Measurements from ENCODE around the gene CDIP1.

Gene CDIP1

DNA sequence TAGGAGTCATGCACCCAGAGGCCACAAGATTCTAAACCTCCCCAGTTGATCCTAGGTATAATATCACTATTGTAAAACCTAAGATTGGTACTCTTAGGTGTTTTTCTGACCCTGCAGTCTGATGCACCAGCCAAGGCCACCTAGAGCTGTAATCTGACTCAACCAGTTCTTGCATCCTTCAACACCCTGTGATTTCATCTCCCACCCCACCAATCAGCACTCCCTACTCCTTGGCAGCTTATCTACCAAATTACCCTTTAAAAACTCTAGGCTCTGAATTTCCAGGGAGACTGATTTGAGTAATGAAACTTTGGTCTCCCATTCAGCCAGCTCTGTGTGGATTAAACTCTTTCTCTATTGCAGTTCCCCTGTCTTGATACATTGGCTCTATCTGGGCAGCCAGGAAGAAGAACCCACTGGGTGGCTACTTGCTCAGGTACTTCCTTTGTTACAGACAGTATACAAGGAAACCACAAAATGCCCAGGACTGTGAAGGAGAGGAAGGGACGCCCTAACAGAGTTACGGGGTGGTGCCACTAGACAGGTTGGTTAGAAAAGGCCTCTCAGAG, 1.2 kb upstream of the CDIP1 start:
- no peak for TF ChIP-seq FOXP2 (optimal IDR thresholded peaks at IDR 0.05; ENCODE audit: borderline replicate concordance, extremely low read depth, extremely low read length, insufficient read depth)
- no peak for TF ChIP-seq POLR2AphosphoS5 (IDR thresholded peaks at IDR 0.05; ENCODE audit: low read depth, low read length)
- TF ChIP-seq TAF1 (IDR thresholded peaks at IDR 0.05; ENCODE audit: borderline replicate concordance, insufficient read depth, low read length): no peak
- TF ChIP-seq, protein P1, sequence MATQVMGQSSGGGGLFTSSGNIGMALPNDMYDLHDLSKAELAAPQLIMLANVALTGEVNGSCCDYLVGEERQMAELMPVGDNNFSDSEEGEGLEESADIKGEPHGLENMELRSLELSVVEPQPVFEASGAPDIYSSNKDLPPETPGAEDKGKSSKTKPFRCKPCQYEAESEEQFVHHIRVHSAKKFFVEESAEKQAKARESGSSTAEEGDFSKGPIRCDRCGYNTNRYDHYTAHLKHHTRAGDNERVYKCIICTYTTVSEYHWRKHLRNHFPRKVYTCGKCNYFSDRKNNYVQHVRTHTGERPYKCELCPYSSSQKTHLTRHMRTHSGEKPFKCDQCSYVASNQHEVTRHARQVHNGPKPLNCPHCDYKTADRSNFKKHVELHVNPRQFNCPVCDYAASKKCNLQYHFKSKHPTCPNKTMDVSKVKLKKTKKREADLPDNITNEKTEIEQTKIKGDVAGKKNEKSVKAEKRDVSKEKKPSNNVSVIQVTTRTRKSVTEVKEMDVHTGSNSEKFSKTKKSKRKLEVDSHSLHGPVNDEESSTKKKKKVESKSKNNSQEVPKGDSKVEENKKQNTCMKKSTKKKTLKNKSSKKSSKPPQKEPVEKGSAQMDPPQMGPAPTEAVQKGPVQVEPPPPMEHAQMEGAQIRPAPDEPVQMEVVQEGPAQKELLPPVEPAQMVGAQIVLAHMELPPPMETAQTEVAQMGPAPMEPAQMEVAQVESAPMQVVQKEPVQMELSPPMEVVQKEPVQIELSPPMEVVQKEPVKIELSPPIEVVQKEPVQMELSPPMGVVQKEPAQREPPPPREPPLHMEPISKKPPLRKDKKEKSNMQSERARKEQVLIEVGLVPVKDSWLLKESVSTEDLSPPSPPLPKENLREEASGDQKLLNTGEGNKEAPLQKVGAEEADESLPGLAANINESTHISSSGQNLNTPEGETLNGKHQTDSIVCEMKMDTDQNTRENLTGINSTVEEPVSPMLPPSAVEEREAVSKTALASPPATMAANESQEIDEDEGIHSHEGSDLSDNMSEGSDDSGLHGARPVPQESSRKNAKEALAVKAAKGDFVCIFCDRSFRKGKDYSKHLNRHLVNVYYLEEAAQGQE (IDR thresholded peaks at IDR 0.05; ENCODE audit: insufficient read depth in 1 of 2, low read depth in 2 of 2, low read length in 2 of 2): no peak
- TF ChIP-seq SIN3A (IDR thresholded peaks at IDR 0.05; ENCODE audit: borderline replicate concordance, insufficient read depth, low read length): no peak

DNA sequence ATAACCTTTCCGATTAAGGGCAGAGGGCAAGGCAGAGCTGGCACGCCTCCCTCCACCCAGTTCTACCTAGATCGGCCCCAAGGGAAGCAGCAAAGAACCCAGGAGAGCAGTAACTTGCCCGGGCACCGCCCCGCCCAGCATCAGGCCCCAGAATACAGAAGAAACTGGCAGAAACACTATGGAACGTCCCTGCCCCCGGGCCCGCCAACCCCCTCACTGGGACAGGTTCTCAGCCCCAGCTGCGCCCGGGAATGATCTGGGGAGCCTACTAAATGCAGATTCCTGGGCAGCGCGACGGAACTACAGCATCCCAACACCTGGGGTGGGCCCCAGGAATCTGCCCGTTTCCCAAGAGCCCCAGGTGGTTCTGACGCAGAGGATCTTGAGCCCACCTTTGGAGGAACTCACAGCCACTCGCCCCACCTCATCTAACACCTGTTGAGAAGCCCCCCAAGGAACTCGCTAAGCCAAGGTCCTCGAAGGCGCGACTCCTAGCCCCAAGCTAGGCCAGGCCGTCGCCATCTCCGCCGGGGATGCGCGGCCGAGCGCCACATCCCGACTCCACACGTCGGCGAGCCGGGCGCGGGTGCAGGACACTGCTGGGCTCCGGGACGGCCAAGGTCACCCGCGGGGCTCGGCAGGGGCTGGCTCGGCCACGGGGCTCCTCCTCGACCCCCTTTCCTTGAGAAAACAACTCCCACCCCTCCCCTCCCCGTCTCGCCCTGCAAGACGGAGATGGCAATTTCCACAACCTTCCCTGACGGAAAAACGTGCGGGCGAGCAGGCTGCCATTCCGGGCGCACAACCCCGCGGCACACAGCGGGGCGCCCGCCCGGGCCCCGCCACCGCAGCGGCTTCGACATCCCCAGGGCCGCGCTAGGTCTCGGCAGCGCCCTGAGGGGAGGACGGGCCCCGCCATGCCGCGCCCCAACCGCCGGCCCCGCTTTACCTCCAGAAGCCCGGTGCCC, 913 bp downstream of the CDIP1 start:
- no peak for TF ChIP-seq SIN3A (IDR thresholded peaks at IDR 0.05; ENCODE audit: borderline replicate concordance, insufficient read depth, low read length)
- TF ChIP-seq FOXP2 (optimal IDR thresholded peaks at IDR 0.05; ENCODE audit: borderline replicate concordance, extremely low read depth, extremely low read length, insufficient read depth): no peak
- TF ChIP-seq POLR2AphosphoS5 (IDR thresholded peaks at IDR 0.05; ENCODE audit: low read depth, low read length): no peak
- TF ChIP-seq TAF1 (IDR thresholded peaks at IDR 0.05; ENCODE audit: borderline replicate concordance, insufficient read depth, low read length): no peak
- TF ChIP-seq, protein P1 (IDR thresholded peaks at IDR 0.05; ENCODE audit: insufficient read depth in 1 of 2, low read depth in 2 of 2, low read length in 2 of 2): no peak

DNA sequence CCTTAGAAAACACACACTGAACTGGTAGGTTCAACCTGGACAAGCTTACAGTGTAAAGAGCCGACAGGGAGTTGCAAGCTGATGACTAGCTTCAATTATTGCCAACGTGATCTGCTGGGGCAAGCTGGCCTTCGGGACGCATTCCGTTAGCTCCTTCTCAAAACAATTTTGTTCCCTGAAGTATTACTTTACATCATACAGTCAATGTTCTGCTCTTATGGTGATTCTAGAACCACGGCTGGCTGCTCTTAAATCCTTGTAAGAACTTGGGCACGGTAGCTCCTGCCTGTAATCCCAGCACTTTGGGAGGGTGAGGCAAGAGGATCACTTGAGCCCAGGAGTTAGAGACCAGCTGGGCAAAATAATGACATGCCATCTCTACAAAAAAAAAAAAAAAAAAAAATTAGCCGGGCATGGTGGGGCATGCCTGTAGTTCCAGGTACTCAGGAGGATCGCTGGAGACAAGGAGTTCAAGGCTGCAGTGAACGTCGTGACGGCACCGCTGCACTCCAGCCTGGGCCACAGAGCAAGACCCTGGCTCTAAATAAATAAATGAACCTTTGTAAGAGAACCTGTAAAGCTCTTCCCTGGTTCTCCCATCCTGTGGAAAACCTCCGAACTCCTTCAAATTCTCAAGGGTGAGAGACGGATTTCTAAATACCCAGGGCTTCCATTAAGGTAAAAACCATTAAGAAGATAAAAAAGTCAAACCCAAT, 2.0 kb downstream of the CDIP1 start:
- TF ChIP-seq, protein P1 (IDR thresholded peaks at IDR 0.05; ENCODE audit: insufficient read depth in 1 of 2, low read depth in 2 of 2, low read length in 2 of 2): no peak
- TF ChIP-seq SIN3A (IDR thresholded peaks at IDR 0.05; ENCODE audit: borderline replicate concordance, insufficient read depth, low read length) (no peak), TAF1 (IDR thresholded peaks at IDR 0.05; ENCODE audit: borderline replicate concordance, insufficient read depth, low read length) (no peak), POLR2AphosphoS5 (IDR thresholded peaks at IDR 0.05; ENCODE audit: low read depth, low read length) (no peak), FOXP2 (optimal IDR thresholded peaks at IDR 0.05; ENCODE audit: borderline replicate concordance, extremely low read depth, extremely low read length, insufficient read depth) (no peak)

DNA sequence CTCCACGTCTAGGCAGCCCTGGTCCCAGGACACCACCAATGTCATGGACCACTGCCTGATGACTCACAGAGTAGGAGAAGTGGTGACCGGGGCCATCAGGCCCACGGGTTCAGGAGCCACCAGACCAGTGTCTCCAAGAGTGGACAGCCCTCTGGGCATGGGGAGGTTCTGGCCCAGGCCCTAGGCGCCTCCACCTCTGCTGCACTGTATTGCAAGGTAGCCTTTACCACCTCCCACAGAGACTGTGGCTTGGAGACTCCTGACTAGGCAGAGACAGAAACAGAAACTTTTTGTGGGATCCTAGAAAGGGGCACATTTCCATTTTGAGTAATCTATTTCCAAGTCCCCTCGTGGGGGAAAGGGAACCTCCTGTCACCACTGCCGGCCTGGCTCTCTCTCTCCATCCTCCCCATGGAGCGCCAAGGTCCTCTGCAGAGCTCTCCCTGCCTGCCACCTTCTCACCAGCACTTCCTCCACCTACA, 2.9 kb downstream of the CDIP1 start:
- TF ChIP-seq POLR2AphosphoS5 (IDR thresholded peaks at IDR 0.05; ENCODE audit: low read depth, low read length) (no peak), TAF1 (IDR thresholded peaks at IDR 0.05; ENCODE audit: borderline replicate concordance, insufficient read depth, low read length) (no peak), FOXP2 (optimal IDR thresholded peaks at IDR 0.05; ENCODE audit: borderline replicate concordance, extremely low read depth, extremely low read length, insufficient read depth) (no peak), SIN3A (IDR thresholded peaks at IDR 0.05; ENCODE audit: borderline replicate concordance, insufficient read depth, low read length) (no peak)
- TF ChIP-seq, protein P1 (IDR thresholded peaks at IDR 0.05; ENCODE audit: insufficient read depth in 1 of 2, low read depth in 2 of 2, low read length in 2 of 2): no peak
